ENCODE results near the gene WDFY3.

WDFY3 gene

DNA sequence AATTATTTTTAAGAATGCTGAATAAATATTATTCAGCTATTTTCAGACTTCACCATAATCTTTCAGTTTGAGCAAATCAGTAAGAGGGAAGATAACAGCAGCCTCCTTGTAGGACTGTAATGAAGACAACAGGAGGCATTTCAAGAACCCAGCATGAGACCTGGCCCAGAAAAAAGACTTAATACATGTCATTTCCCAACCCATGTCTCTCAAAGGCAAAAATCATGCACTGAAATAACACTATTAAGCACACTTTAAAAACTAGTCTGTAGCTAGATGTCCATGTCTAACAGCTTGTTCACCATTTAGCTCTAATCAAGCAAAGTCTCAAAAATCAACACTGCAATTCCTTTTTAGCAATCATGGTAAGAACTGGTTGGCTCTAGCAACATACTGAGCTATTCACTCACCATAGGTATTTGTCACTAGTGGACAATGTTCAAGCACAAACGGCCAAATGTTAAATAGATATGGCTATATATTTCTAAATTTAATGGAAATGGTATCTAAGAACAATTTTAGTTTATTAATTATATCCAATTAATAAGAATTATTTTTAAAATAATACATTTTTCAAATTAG, 109.9 kb downstream of the WDFY3 start:
- H3K4me3 ChIP-seq (replicated peaks in 1 of 2; ENCODE audit: low read depth in 2 of 2, low read length in 2 of 2): no peak overlapping the region
- DNase-seq (ENCODE audit: low read depth in 2 of 2): no peak
- TF ChIP-seq, protein P1, sequence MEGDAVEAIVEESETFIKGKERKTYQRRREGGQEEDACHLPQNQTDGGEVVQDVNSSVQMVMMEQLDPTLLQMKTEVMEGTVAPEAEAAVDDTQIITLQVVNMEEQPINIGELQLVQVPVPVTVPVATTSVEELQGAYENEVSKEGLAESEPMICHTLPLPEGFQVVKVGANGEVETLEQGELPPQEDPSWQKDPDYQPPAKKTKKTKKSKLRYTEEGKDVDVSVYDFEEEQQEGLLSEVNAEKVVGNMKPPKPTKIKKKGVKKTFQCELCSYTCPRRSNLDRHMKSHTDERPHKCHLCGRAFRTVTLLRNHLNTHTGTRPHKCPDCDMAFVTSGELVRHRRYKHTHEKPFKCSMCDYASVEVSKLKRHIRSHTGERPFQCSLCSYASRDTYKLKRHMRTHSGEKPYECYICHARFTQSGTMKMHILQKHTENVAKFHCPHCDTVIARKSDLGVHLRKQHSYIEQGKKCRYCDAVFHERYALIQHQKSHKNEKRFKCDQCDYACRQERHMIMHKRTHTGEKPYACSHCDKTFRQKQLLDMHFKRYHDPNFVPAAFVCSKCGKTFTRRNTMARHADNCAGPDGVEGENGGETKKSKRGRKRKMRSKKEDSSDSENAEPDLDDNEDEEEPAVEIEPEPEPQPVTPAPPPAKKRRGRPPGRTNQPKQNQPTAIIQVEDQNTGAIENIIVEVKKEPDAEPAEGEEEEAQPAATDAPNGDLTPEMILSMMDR (IDR thresholded peaks at IDR 0.05; ENCODE audit: low read depth, low read length): no peak

DNA sequence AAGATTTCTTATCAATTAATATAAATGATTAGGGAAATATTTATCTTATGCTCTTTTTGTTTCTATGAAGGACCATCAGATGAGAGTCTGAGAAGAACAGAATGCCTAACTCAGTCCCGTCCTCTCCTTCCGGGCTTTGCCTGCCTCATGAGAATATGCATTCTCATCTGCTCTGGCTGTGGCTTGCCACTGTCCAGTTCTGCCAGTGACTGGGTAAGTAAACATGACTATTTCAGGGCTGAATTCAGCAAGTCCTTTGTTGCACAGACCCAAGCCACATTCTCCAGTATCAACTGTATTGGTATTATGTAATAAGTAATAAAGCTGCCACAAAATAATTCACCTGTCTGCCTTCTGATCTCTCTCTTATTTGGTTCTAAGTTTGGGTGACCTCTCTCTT, 110.7 kb downstream of the WDFY3 start:
- DNase-seq (ENCODE audit: low read depth in 2 of 2): peak in 1 of 2 donors; percentile 54
- TF ChIP-seq, protein P1 (IDR thresholded peaks at IDR 0.05; ENCODE audit: low read depth, low read length): no peak
- no peak overlapping the region for H3K4me3 ChIP-seq (replicated peaks in 1 of 2; ENCODE audit: low read depth in 2 of 2, low read length in 2 of 2)

DNA sequence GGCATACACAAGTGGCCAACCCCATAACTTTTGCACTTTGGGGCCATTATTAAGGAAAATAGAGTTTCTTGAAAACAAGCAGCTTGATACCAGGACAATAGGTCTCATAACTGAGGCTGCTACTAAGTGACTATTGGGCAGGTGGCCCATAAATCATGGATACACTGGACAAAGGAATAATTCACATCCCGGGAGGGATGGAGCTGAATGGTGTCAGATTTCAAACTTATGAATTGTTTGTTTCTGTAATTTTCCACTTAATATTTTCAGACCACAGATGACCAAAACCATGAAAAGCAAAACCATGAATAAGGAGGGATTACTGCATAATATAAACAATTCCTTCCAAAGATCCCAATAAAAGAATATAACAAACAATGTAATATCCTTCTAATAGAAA, 114.4 kb downstream of the WDFY3 start:
- no peak overlapping the region for H3K4me3 ChIP-seq (replicated peaks in 1 of 2; ENCODE audit: low read depth in 2 of 2, low read length in 2 of 2)
- DNase-seq (ENCODE audit: low read depth in 2 of 2): peak; percentile 22 to 25
- TF ChIP-seq, protein P1 (IDR thresholded peaks at IDR 0.05; ENCODE audit: low read depth, low read length): no peak

DNA sequence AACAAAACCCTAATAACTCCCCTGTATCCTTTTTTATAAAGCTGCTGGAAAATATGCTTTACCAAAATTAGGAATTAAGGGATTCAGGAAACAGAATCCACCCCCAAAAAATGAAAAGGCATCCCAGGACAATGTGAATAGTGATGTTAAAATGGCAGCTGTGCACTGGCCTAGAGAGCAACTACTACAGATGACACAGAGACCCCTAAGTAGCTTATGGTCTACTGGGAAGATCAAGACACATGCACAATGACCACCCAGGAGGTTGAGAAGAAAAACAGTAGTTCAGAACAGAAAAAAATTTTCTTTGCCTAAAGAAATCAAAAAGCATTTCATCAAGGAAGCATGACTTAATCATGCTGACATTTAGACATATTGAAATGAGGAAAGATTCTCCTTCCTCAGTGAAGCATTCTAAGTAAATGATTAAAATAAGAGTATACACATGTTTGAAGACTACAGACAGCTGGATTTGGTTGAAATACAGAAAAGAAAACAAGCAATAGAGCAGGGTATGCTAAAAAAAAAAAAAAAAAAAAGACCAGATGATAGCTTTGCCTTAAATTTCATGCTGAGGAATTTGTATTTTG, 117.3 kb downstream of the WDFY3 start:
- H3K4me3 ChIP-seq (replicated peaks in 1 of 2; ENCODE audit: low read depth in 2 of 2, low read length in 2 of 2): no peak overlapping the region
- no peak for DNase-seq (ENCODE audit: low read depth in 2 of 2)
- TF ChIP-seq, protein P1 (IDR thresholded peaks at IDR 0.05; ENCODE audit: low read depth, low read length): no peak

DNA sequence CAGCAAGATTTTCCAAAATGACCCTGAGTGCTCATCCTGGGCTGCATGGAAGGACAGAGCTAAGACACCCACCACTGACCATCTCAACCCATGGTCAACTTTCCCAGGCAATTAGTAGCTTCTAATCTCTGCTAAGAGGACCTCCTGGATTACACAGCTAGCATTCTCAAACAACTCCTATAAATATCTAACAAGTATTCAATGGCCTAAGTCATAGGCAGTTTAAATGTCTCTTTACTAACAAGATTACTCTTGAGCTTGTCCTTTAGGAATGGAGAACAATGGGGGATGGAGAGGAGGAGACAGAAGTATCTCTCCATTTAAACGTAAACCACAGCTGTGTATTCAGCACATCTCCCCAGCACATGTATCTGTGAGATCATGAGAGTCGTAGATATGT, 118.1 kb downstream of the WDFY3 start:
- no peak for DNase-seq (ENCODE audit: low read depth in 2 of 2)
- H3K4me3 ChIP-seq (replicated peaks in 1 of 2; ENCODE audit: low read depth in 2 of 2, low read length in 2 of 2): no peak overlapping the region
- TF ChIP-seq, protein P1 (IDR thresholded peaks at IDR 0.05; ENCODE audit: low read depth, low read length): no peak

DNA sequence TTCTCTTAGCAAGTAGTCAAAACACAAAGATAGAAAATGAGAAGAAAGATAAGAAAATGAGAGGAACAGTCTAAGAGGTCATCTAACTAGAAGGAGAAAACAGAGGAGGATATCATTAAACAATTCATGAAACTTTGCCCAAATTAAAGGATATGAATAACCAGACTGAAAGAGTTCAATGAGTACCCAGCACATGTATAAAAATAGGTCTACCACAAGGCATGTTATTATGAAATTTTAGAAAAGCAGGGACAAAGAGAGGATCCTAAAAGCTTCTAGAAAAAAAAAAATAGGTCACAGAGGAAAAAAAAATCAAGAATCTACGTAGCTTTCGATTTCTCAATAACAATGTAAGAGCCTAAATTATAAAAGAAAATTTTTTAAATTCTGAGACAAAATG, 118.5 kb downstream of the WDFY3 start:
- peak in 1 of 2 donors; percentile 51 for DNase-seq (ENCODE audit: low read depth in 2 of 2)
- H3K4me3 ChIP-seq (replicated peaks in 1 of 2; ENCODE audit: low read depth in 2 of 2, low read length in 2 of 2): no peak overlapping the region
- TF ChIP-seq, protein P1 (IDR thresholded peaks at IDR 0.05; ENCODE audit: low read depth, low read length): no peak

DNA sequence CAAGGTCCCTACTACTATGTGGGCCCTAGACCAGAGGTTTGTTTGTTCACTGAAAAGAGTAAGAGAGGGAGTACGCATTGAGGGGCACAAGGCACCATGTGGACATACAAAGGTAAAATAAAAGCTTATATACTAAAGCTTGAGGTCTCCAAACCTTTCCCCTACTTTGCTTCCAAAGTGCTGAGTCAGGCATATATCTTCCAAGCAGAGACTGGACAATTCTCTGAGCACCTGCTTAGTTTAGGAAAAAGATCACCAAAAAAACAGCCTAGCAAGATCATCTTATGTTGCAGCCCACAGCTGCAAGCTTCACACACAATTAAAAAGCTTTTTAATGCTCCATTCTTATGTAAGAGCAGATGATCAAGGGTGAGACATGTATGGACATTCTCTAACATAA, 119.5 kb downstream of the WDFY3 start:
- TF ChIP-seq, protein P1 (IDR thresholded peaks at IDR 0.05; ENCODE audit: low read depth, low read length): no peak

More for the DNA sequence above, 119.5 kb downstream of the WDFY3 start:
- no peak for DNase-seq (ENCODE audit: low read depth in 2 of 2)
- no peak overlapping the region for H3K4me3 ChIP-seq (replicated peaks in 1 of 2; ENCODE audit: low read depth in 2 of 2, low read length in 2 of 2)

All from cardiac fibroblast (primary cell).